H1 (cell line): ENCODE measurements around the gene CCNY. TPM values are rescaled to one million over a fixed set of nuclear protein-coding genes. Genes with fewer than 3 reads are reported as not detected.

Source experiments
- CTCF ChIA-PET: fragments of 300-600 bp; sonication (Branson Sonifier 250); formaldehyde crosslinking; loops from one replicate; lab custom pipeline; 2021; ENCODE audit not compliant: partially characterized antibody; lab: Charles Lee
- POLR2A ChIA-PET: fragments of 300-600 bp; sonication (Branson Sonifier 250); formaldehyde crosslinking; loops from one replicate; lab custom pipeline; 2021; ENCODE audit warnings: inconsistent platforms; ENCODE audit not compliant: partially characterized antibody; lab: Charles Lee
- DNase-seq, 2 experiments: peaks; one replicate each; pipeline versions ENCODE4 v3.0.0 to v3.0.0-alpha.2; 2010 to 2022; ENCODE audit warnings: low spot score in 2 of 2, low read depth in 1 of 2, mixed read lengths in 1 of 2
- FAIRE-seq: peaks from 2 replicates; lab custom pipeline; 2011; peaks lifted over from hg19 to GRCh38; lab: Jason Lieb, UNC
- H2AFZ ChIP-seq: 2 replicates; pipeline ENCODE4 v1.8.1; 2012; ENCODE audit warnings: low read length, inconsistent platforms
- H2AK5ac ChIP-seq: 2 replicates; pipeline ENCODE4 v1.6.1; 2013; ENCODE audit warnings: low read depth, low read length
- H2BK120ac ChIP-seq: replicated peaks from 2 replicates; pipeline ENCODE3; 2013; ENCODE audit warnings: low read depth, low read length, inconsistent platforms
- H2BK12ac ChIP-seq: 2 replicates; pipeline ENCODE4 v1.6.1; 2013; ENCODE audit warnings: low read depth, low read length
- H2BK15ac ChIP-seq: 2 replicates; pipeline ENCODE4 v1.6.1; 2013; ENCODE audit warnings: low read length
- H2BK20ac ChIP-seq: 2 replicates; pipeline ENCODE4 v1.6.1; 2013; ENCODE audit warnings: low read length
- H2BK5ac ChIP-seq: 2 replicates; pipeline ENCODE4 v1.6.1; 2013; ENCODE audit warnings: low read depth, low read length
- H3K14ac ChIP-seq: 2 replicates; pipeline ENCODE4 v1.6.1; 2013; ENCODE audit warnings: inconsistent platforms; ENCODE audit not compliant: insufficient read length
- H3K18ac ChIP-seq: 2 replicates; pipeline ENCODE4 v1.6.1; 2013; ENCODE audit warnings: low read length; ENCODE audit errors: extremely low read depth
- H3K23ac ChIP-seq: 2 replicates; pipeline ENCODE4 v1.6.1; 2013; ENCODE audit warnings: inconsistent platforms; ENCODE audit not compliant: insufficient read length
- H3K23me2 ChIP-seq: 2 replicates; pipeline ENCODE4 v1.6.1; 2013; ENCODE audit warnings: low read depth, low read length
- H3K27ac ChIP-seq: 2 replicates; pipeline ENCODE4 v1.6.1; 2011; ENCODE audit warnings: low read depth, low read length, inconsistent platforms
- H3K27me3 ChIP-seq, 4 experiments: replicated peaks in 1 of 4; 1 replicate in 1 of 4; 2 replicates in 3 of 4; pipeline versions ENCODE4 v1.6.1 to v1.8.1; 2011 to 2013; ENCODE audit warnings: low read length in 3 of 4, mild to moderate bottlenecking in 3 of 4, inconsistent platforms in 2 of 4, mixed read lengths in 2 of 4, moderate library complexity in 1 of 4; ENCODE audit not compliant: control insufficient read depth in 3 of 4, insufficient read depth in 3 of 4; ENCODE audit errors: extremely low read depth in 1 of 4
- H3K36me3 ChIP-seq, 4 experiments: 2 replicates each; pipeline versions ENCODE4 v1.6.1 to v1.8.1; 2011 to 2013; ENCODE audit warnings: mild to moderate bottlenecking in 4 of 4, low read length in 3 of 4, moderate library complexity in 2 of 4, control low read depth in 1 of 4, inconsistent platforms in 1 of 4; ENCODE audit not compliant: insufficient read depth in 4 of 4, control insufficient read depth in 2 of 4
- H3K4ac ChIP-seq: replicated peaks from 2 replicates; pipeline ENCODE3; 2013; ENCODE audit warnings: low read length, low read depth, mixed read lengths, inconsistent platforms; ENCODE audit not compliant: insufficient read length
- H3K4me1 ChIP-seq, 4 experiments: replicated peaks in 1 of 4; 1 replicate in 1 of 4; 2 replicates in 3 of 4; pipeline versions ENCODE4 v1.6.1 to v1.8.1; 2011 to 2013; ENCODE audit warnings: low read length in 3 of 4, inconsistent platforms in 2 of 4, mixed read lengths in 1 of 4; ENCODE audit not compliant: insufficient read depth in 4 of 4, control insufficient read depth in 3 of 4
- H3K4me2 ChIP-seq, 2 experiments: 2 replicates each; pipeline versions ENCODE4 v1.6.1 to v1.8.1; 2011 to 2013; ENCODE audit warnings: low read depth in 2 of 2, low read length in 2 of 2, control low read depth in 1 of 2, inconsistent platforms in 1 of 2, mild to moderate bottlenecking in 1 of 2; ENCODE audit not compliant: insufficient read depth in 1 of 2
- H3K4me3 ChIP-seq, 4 experiments: fragments of 200-600, 300-600 bp in 1 of 4; sonication (generic), shearing (Covaris generic), sonication (Bioruptor Twin) in 1 of 4; 2 replicates each; pipeline versions ENCODE4 v1.5.1 to v1.8.1; 2011 to 2016; ENCODE audit warnings: low read length in 4 of 4, low read depth in 3 of 4, control low read depth in 2 of 4, inconsistent platforms in 2 of 4, mild to moderate bottlenecking in 2 of 4, mixed read lengths in 1 of 4, moderate library complexity in 1 of 4; ENCODE audit not compliant: insufficient read depth in 2 of 4; ENCODE audit errors: extremely low read depth in 1 of 4
- H3K56ac ChIP-seq: replicated peaks from 2 replicates; pipeline ENCODE3; 2013; ENCODE audit warnings: low read depth, mild to moderate bottlenecking, mixed read lengths, low read length, inconsistent platforms; ENCODE audit not compliant: insufficient read length
- H3K79me1 ChIP-seq: 2 replicates; pipeline ENCODE4 v1.6.1; 2013; ENCODE audit warnings: low read depth, low read length, control low read depth
- H3K79me2 ChIP-seq, 2 experiments: 2 replicates each; pipeline versions ENCODE4 v1.6.1 to v1.8.1; 2012 to 2013; ENCODE audit warnings: low read length in 2 of 2, mild to moderate bottlenecking in 2 of 2, inconsistent platforms in 1 of 2; ENCODE audit not compliant: insufficient read depth in 2 of 2, control insufficient read depth in 1 of 2
- H3K9ac ChIP-seq, 4 experiments: replicated peaks in 1 of 4; 1 replicate in 1 of 4; 2 replicates in 3 of 4; pipeline versions ENCODE4 v1.6.1 to v1.8.1; 2011 to 2013; ENCODE audit warnings: low read depth in 3 of 4, low read length in 3 of 4, control low read depth in 2 of 4, mild to moderate bottlenecking in 2 of 4, moderate library complexity in 2 of 4, inconsistent platforms in 1 of 4; ENCODE audit errors: extremely low read depth in 1 of 4
- H3K9me3 ChIP-seq, 2 experiments: 2 replicates each; pipeline versions ENCODE4 v1.6.1 to v1.8.1; 2012 to 2013; ENCODE audit warnings: mild to moderate bottlenecking in 2 of 2, moderate library complexity in 2 of 2, control low read depth in 1 of 2, inconsistent platforms in 1 of 2, low read depth in 1 of 2, low read length in 1 of 2, mixed read lengths in 1 of 2; ENCODE audit not compliant: insufficient read depth in 2 of 2
- H4K20me1 ChIP-seq, 2 experiments: replicated peaks in 1 of 2; 2 replicates each; pipeline versions ENCODE3 to v1.8.1; 2011 to 2013; ENCODE audit warnings: inconsistent platforms in 2 of 2, low read length in 2 of 2, mild to moderate bottlenecking in 1 of 2; ENCODE audit not compliant: insufficient read depth in 2 of 2, control insufficient read depth in 1 of 2
- H4K5ac ChIP-seq: 2 replicates; pipeline ENCODE4 v1.6.1; 2013; ENCODE audit warnings: low read length, low read depth, mixed read lengths, inconsistent platforms; ENCODE audit not compliant: insufficient read length
- H4K8ac ChIP-seq: 2 replicates; pipeline ENCODE4 v1.8.0; 2013; ENCODE audit warnings: mild to moderate bottlenecking, moderate library complexity, low read length, inconsistent platforms; ENCODE audit not compliant: insufficient read depth; ENCODE audit errors: extremely low read depth
- H4K91ac ChIP-seq: replicated peaks from 2 replicates; pipeline ENCODE3; 2013; ENCODE audit warnings: low read length, mixed read lengths, inconsistent platforms; ENCODE audit not compliant: insufficient read length
- CHD1 ChIP-seq: IDR thresholded peaks from 2 replicates; pipeline ENCODE4 v1.6.1; 2012; ENCODE audit warnings: low read depth, low read length, improper control_type of control experiment
- HDAC2 ChIP-seq, 2 experiments: fragments of 300-600 bp in 1 of 2; sonication (generic) in 1 of 2; IDR thresholded peaks; 2 replicates each; pipeline ENCODE4 v1.6.1; 2011 to 2012; ENCODE audit warnings: low read depth in 2 of 2, low read length in 2 of 2, mild to moderate bottlenecking in 2 of 2, moderate library complexity in 2 of 2, borderline replicate concordance in 1 of 2, inconsistent platforms in 1 of 2
- MAFK ChIP-seq: IDR thresholded peaks from 2 replicates; pipeline ENCODE4 v1.6.1; 2012; ENCODE audit warnings: low read depth, mild to moderate bottlenecking, improper control_type of control experiment, low read length
- POLR2A ChIP-seq, 2 experiments: IDR thresholded peaks; 1 replicate in 1 of 2; 2 replicates in 1 of 2; pipeline ENCODE4 v1.6.1; 2011; ENCODE audit warnings: low read depth in 2 of 2, low read length in 2 of 2, mild to moderate bottlenecking in 2 of 2; ENCODE audit errors: control extremely low read depth in 1 of 2
- RBBP5 ChIP-seq: IDR thresholded peaks from 2 replicates; pipeline ENCODE4 v1.7.1; 2012; ENCODE audit warnings: low read depth, mild to moderate bottlenecking, inconsistent platforms, low read length, moderate library complexity, borderline replicate concordance
- TEAD4 ChIP-seq: IDR thresholded peaks from 2 replicates; pipeline ENCODE4 v1.6.1; 2012; ENCODE audit warnings: low read depth, low read length, inconsistent platforms, mixed read lengths
- WGBS, 2 experiments: shearing (Covaris generic) in 1 of 2; methylation state at CpG; one replicate each; pipeline versions ENCODE4 v1.1.6 to v1.1.7; 2013 to 2015; ENCODE audit warnings: low lambda C conversion rate in 2 of 2, mixed read lengths in 2 of 2, inconsistent platforms in 1 of 2, low coverage in 1 of 2, missing lambda C conversion rate in 1 of 2; ENCODE audit not compliant: insufficient replicate concordance in 2 of 2, insufficient coverage in 1 of 2, insufficient read length in 1 of 2; ENCODE audit errors: extremely low coverage in 1 of 2, missing lambda C conversion rate in 1 of 2; 5-methylcytosine and 5-hydroxymethylcytosine counted together
- polyA plus RNA-seq, 7 experiments: library from polyadenylated mRNA; depleted of rRNA in 3 of 7; stranded (reverse) in 5 of 7; unstranded in 2 of 7; fragments of >200 nt in 5 of 7; fragments of 200-250 nt in 2 of 7; gene quantifications; 1 replicate in 5 of 7; 2 replicates in 1 of 7; 4 replicates in 1 of 7; pipeline versions ENCODE4 v1.2.1 to v1.2.3, GENCODE V29; 2011 to 2013; ENCODE audit warnings: missing spikeins in 2 of 7, mixed read lengths in 2 of 7
- total RNA-seq: library from RNA; stranded (reverse); fragmentation: NEBNext Ultra II Directional; extraction: Animal tissue kit (Norgen Biotek cat#: 25700); gene quantifications from 2 replicates; pipeline ENCODE4 v1.2.1, GENCODE V29; 2021

CCNY gene
- total and polyA plus RNA-seq, 2 of the 8 experiments (the other 6 are each of a cell fraction or from before 2014, with no cell fraction given) = 25.3 to 68.2 TPM

GRCh38 chr10:35442592-35442991 lies 106.3 kb downstream of the CCNY start:
- Histone ChIP-seq H3K9me3 (no peaks in the 10 kb centered on the region), H4K20me1 (no peaks in the 10 kb centered on the region), H3K27ac (no peak overlapping the region), H3K56ac (no peak overlapping the region), H3K36me3 (no peaks in the 10 kb centered on the region; a peak in 1 of 8 replicates), H3K4me3 (no peak overlapping the region), H3K27me3 (no peaks in the 10 kb centered on the region), H3K4me2 (no peak overlapping the region), H3K4ac (no peak overlapping the region), H3K14ac (no peak overlapping the region), H4K8ac (no peak overlapping the region), H2BK12ac (no peak overlapping the region), H2BK15ac (no peak overlapping the region), H3K23me2 (peaks cover 2% of the 10 kb centered on the region; the same call in 1 of the 2 replicates)
- DNase-seq = no peak
- CTCF ChIA-PET = interaction anchor here (2.6 kb wide), 1 partner anchor 14 kb away, joined by 10 read pairs; no protein-coding TSS in a partner anchor
- WGBS, 2 experiments = 88% methylated on average over 4 of the region's 4 CpGs; no CpG with 5 or more reads in 1 of the 2 experiments
- POLR2A ChIA-PET = no interaction called here
- no peak for TF ChIP-seq TEAD4
- no peak for TF ChIP-seq MAFK
- TF ChIP-seq CHD1 = no peak
- no peak for TF ChIP-seq HDAC2 (IDR thresholded peaks at IDR 0.05; ENCODE audit: borderline replicate concordance in 1 of 2, low read depth in 2 of 2, low read length in 2 of 2)
- no peak for TF ChIP-seq POLR2A (IDR thresholded peaks at IDR 0.05; ENCODE audit: control extremely low read depth in 1 of 2, low read depth in 2 of 2, low read length in 2 of 2)
- TF ChIP-seq RBBP5 = no peak
- TF ChIP-seq, all 59 proteins: peak for 0
- H4K5ac ChIP-seq = no peak overlapping the region
- no peak overlapping the region for H4K91ac ChIP-seq
- peaks cover 0 to 92% of the 10 kb centered on the region in 2 experiments; a peak in 2 of 4 replicates for H3K79me2 ChIP-seq
- H2BK20ac ChIP-seq = no peak overlapping the region
- no peak overlapping the region for H2BK5ac ChIP-seq
- FAIRE-seq = no peak
- H3K23ac ChIP-seq = no peak overlapping the region
- H3K18ac ChIP-seq = no peak overlapping the region
- no peak overlapping the region for H2BK120ac ChIP-seq
- no peak overlapping the region for H2AFZ ChIP-seq
- H3K4me1 ChIP-seq = peaks cover 0 to 1% (median 0%) of the 10 kb centered on the region in 4 experiments; a peak in 3 of 7 replicates
- peaks cover 12% of the 10 kb centered on the region; the same call in 1 of the 2 replicates for H3K79me1 ChIP-seq
- no peak overlapping the region for H3K9ac ChIP-seq
- no peak overlapping the region for H2AK5ac ChIP-seq
